ENCODE measurements around the gene ANKDD1B. TPM values are rescaled to one million over a fixed set of nuclear protein-coding genes. Genes with fewer than 3 reads are reported as not detected.

Gene ANKDD1B
- total and polyA plus RNA-seq, 2 of the 8 experiments (the other 6 are each of a cell fraction or from before 2014, with no cell fraction given), result 0.08 to 0.22 TPM

DNA sequence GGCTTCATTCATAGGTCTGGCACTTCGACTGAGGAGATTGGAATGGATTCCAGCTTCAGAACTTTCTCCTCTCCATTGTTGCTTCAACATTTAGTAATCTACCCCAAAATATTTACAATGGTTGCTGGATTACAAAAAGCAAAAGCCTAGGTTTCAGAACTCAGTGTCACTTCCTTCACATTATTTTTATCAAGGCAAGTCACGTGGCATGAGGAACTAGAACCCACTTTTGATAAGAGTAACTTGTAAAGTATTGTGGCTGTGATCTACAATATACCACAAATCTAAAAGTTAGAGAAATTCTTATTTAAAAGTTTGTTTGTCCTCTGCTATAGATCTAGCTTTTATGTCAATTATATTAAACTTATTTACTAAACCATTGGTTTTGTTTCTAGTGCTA, 39.7 kb upstream of the ANKDD1B start:
- DNase-seq (ENCODE audit: low read depth in 1 of 2, low spot score in 2 of 2) (no peak), FAIRE-seq (no peak)
- Histone ChIP-seq H3K79me2 (ENCODE audit: control insufficient read depth in 1 of 2, insufficient read depth in 2 of 2, low read length in 2 of 2) (no peaks in the 10 kb centered on the region), H2AFZ (ENCODE audit: low read length) (no peak overlapping the region), H3K14ac (ENCODE audit: insufficient read length) (no peak overlapping the region), H3K36me3 (ENCODE audit: control insufficient read depth in 2 of 4, insufficient read depth in 4 of 4, low read length in 3 of 4) (no peaks in the 10 kb centered on the region; a peak in 1 of 8 replicates), H3K4me2 (ENCODE audit: insufficient read depth in 1 of 2, low read depth in 2 of 2, low read length in 2 of 2) (no peak overlapping the region), H3K27me3 (replicated peaks in 1 of 4; ENCODE audit: control insufficient read depth in 3 of 4, extremely low read depth in 1 of 4, insufficient read depth in 3 of 4, low read length in 3 of 4) (no peaks in the 10 kb centered on the region), H4K20me1 (replicated peaks in 1 of 2; ENCODE audit: control insufficient read depth in 1 of 2, insufficient read depth in 2 of 2, low read length in 2 of 2) (no peaks in the 10 kb centered on the region), H2BK12ac (ENCODE audit: low read depth, low read length) (no peak overlapping the region), H4K8ac (ENCODE audit: extremely low read depth, insufficient read depth, low read length) (no peak overlapping the region), H3K56ac (replicated peaks; ENCODE audit: insufficient read length, low read depth, low read length) (no peak overlapping the region), H4K5ac (ENCODE audit: insufficient read length, low read depth, low read length) (no peak overlapping the region), H2AK5ac (ENCODE audit: low read depth, low read length) (no peak overlapping the region), H3K18ac (ENCODE audit: extremely low read depth, low read length) (no peak overlapping the region), H3K23me2 (ENCODE audit: low read depth, low read length) (no peaks in the 10 kb centered on the region), H2BK20ac (ENCODE audit: low read length) (no peak overlapping the region), H2BK5ac (ENCODE audit: low read depth, low read length) (no peak overlapping the region), H3K4ac (replicated peaks; ENCODE audit: insufficient read length, low read depth, low read length) (no peak overlapping the region), H3K9ac (replicated peaks in 1 of 4; ENCODE audit: extremely low read depth in 1 of 4, low read depth in 3 of 4, low read length in 3 of 4) (no peak overlapping the region), H3K23ac (ENCODE audit: insufficient read length) (no peak overlapping the region), H2BK120ac (replicated peaks; ENCODE audit: low read depth, low read length) (no peak overlapping the region), H4K91ac (replicated peaks; ENCODE audit: insufficient read length, low read length) (no peak overlapping the region), H2BK15ac (ENCODE audit: low read length) (no peak overlapping the region), H3K4me3 (ENCODE audit: extremely low read depth in 1 of 4, insufficient read depth in 2 of 4, low read depth in 3 of 4, low read length in 4 of 4) (no peak overlapping the region), H3K9me3 (ENCODE audit: insufficient read depth in 2 of 2, low read depth in 1 of 2, low read length in 1 of 2) (no peaks in the 10 kb centered on the region), H3K27ac (ENCODE audit: low read depth, low read length) (no peak overlapping the region), H3K4me1 (replicated peaks in 1 of 4; ENCODE audit: control insufficient read depth in 3 of 4, insufficient read depth in 4 of 4, low read length in 3 of 4) (no peaks in the 10 kb centered on the region; a peak in 1 of 7 replicates), H3K79me1 (ENCODE audit: low read depth, low read length) (no peaks in the 10 kb centered on the region)
- no peak for TF ChIP-seq SUZ12 (IDR thresholded peaks at IDR 0.05; ENCODE audit: low read length)
- CTCF ChIA-PET (ENCODE audit: partially characterized antibody), result no interaction called here
- POLR2A ChIA-PET (ENCODE audit: partially characterized antibody), result no interaction called here
- 88% methylated on average over 2 of the region's 2 CpGs; no CpG with 5 or more reads in 1 of the 2 experiments for WGBS, 2 experiments (ENCODE audit: extremely low coverage in 1 of 2, insufficient coverage in 1 of 2, insufficient read length in 1 of 2, insufficient replicate concordance in 2 of 2, low coverage in 1 of 2, low lambda C conversion rate in 2 of 2, missing lambda C conversion rate in 1 of 2)

All from H1 (cell line).